Natural killer cell (primary cell): Measurements from ENCODE around the gene MPV17L2. TPM values are rescaled to one million over a fixed set of nuclear protein-coding genes. Genes with fewer than 3 reads are reported as not detected.

Source experiments
- ATAC-seq, 3 donors: fragments of 150-1000 bp in 2 of 3; fragments of 200-7000 bp in 1 of 3; cut with Tn5 transposase; 1 replicate in 1 of 3; 2 replicates in 2 of 3; pipeline ENCODE4 v1.10.0; 2021; ENCODE audit warnings: mild to moderate bottlenecking in 2 of 3, moderate library complexity in 2 of 3
- DNase-seq, 2 donors: peaks; one replicate each; pipeline versions ENCODE4 v3.0.0 to v3.0.0-alpha.2; 2013 to 2021; ENCODE audit warnings: mixed read lengths in 1 of 2
- H3K27ac ChIP-seq: one replicate; pipeline ENCODE4 v1.5.1; 2013; ENCODE audit warnings: mild to moderate bottlenecking, low read length
- H3K27me3 ChIP-seq: one replicate; pipeline ENCODE4 v1.6.1; 2013; ENCODE audit warnings: low read length; ENCODE audit not compliant: control insufficient read depth, insufficient read depth
- H3K36me3 ChIP-seq: one replicate; pipeline ENCODE4 v1.6.1; 2013; ENCODE audit warnings: low read length; ENCODE audit not compliant: control insufficient read depth, insufficient read depth
- H3K4me1 ChIP-seq: one replicate; pipeline ENCODE4 v1.6.1; 2013; ENCODE audit warnings: low read length; ENCODE audit not compliant: control insufficient read depth, insufficient read depth
- H3K4me3 ChIP-seq: one replicate; pipeline ENCODE4 v1.5.1; 2013; ENCODE audit warnings: low read length
- H3K9me3 ChIP-seq: one replicate; pipeline ENCODE4 v1.6.1; 2013; ENCODE audit warnings: low read length; ENCODE audit not compliant: control insufficient read depth, insufficient read depth
- H3K27ac Mint-ChIP-seq, 2 donors: one replicate each; pipeline ENCODE4 v1.8.0; 2022; ENCODE audit warnings: mild to moderate bottlenecking in 2 of 2, mixed read lengths in 2 of 2, moderate library complexity in 1 of 2
- H3K27me3 Mint-ChIP-seq, 2 donors: one replicate each; pipeline ENCODE4 v1.8.0; 2022; ENCODE audit warnings: low read depth in 2 of 2, mixed read lengths in 2 of 2
- H3K36me3 Mint-ChIP-seq: one replicate; pipeline ENCODE4 v1.8.0; 2022; ENCODE audit warnings: mixed read lengths
- H3K4me1 Mint-ChIP-seq, 2 donors: one replicate each; pipeline ENCODE4 v1.8.0; 2022; ENCODE audit warnings: mixed read lengths in 2 of 2
- H3K4me3 Mint-ChIP-seq: one replicate; pipeline ENCODE4 v1.8.0; 2022; ENCODE audit warnings: mild to moderate bottlenecking, moderate library complexity, mixed read lengths
- H3K9me3 Mint-ChIP-seq, 2 donors: one replicate each; pipeline ENCODE4 v1.8.0; 2022; ENCODE audit warnings: mixed read lengths in 2 of 2
- CTCF ChIP-seq: fragments of 200-600 bp; IDR thresholded peaks from one replicate; pipeline ENCODE4 v1.8.0; 2022; ENCODE audit warnings: antibody characterized with exemption
- WGBS: methylation state at CpG from one replicate; pipeline ENCODE4 v1.1.7; 2013; ENCODE audit warnings: missing lambda C conversion rate; ENCODE audit not compliant: insufficient coverage; 5-methylcytosine and 5-hydroxymethylcytosine counted together
- intact Hi-C: fragments of 100-400 bp; cut with micrococcal nuclease; formaldehyde crosslinking; loops from one replicate; pipeline ENCODE4 v1.14.2; 2022
- total RNA-seq, 4 donors: library from RNA; stranded (reverse); fragments of 120-200 nt in 1 of 4; gene quantifications; one replicate each; pipeline versions ENCODE4 v1.2.3 to v1.2.4, GENCODE V29; 2013 to 2022

Gene MPV17L2
- total RNA-seq, 3 donors from 2014 or later (not counting 1 experiment from before 2014, with no cell fraction given) = 4.1 to 5.6 (median 4.5) TPM

GRCh38 chr19:18229915-18230314 is 36.9 kb downstream of the MPV17L2 start:
- Mint-ChIP-seq H3K4me3 (no peak overlapping the region), H3K27me3 (peaks cover 48 to 63% of the 10 kb centered on the region in 2 donors), H3K9me3 (peaks cover 0 to 3% of the 10 kb centered on the region in 2 donors), H3K4me1 (peaks cover 0 to 12% of the 10 kb centered on the region in 2 donors), H3K27ac (no peak overlapping the region), H3K36me3 (no peaks in the 10 kb centered on the region)
- Histone ChIP-seq H3K27me3 (peaks cover 43% of the 10 kb centered on the region), H3K9me3 (peaks cover 10% of the 10 kb centered on the region), H3K4me3 (no peak overlapping the region), H3K4me1 (peaks cover 12% of the 10 kb centered on the region), H3K27ac (no peak overlapping the region), H3K36me3 (no peaks in the 10 kb centered on the region)
- ATAC-seq = no peak
- intact Hi-C loops = no loop called here
- WGBS = 87% methylated on average over 4 of the region's 4 CpGs
- no peak for TF ChIP-seq CTCF
- DNase-seq = no peak

- no peak overlapping the region for H3K4me3 ChIP-seq
- peaks cover 10% of the 10 kb centered on the region for H3K9me3 ChIP-seq
- H3K4me1 ChIP-seq = peaks cover 6% of the 10 kb centered on the region
- peaks cover 55 to 59% of the 10 kb centered on the region in 2 donors for H3K27me3 Mint-ChIP-seq
- no peak overlapping the region for H3K4me3 Mint-ChIP-seq
- WGBS = 43% methylated on average over 18 of the region's 18 CpGs
- DNase-seq (no peak), ATAC-seq (no peak)
- no peak overlapping the region for H3K27ac Mint-ChIP-seq
- no peaks in the 10 kb centered on the region for H3K36me3 ChIP-seq
- TF ChIP-seq CTCF = no peak
- peaks cover 32% of the 10 kb centered on the region for H3K27me3 ChIP-seq
- H3K4me1 Mint-ChIP-seq = peaks cover 0 to 12% of the 10 kb centered on the region in 2 donors
- no peak overlapping the region for H3K27ac ChIP-seq
- intact Hi-C loops = no loop called here
- no peaks in the 10 kb centered on the region for H3K36me3 Mint-ChIP-seq
- H3K9me3 Mint-ChIP-seq = peaks cover 0 to 3% of the 10 kb centered on the region in 2 donors
Measured at GRCh38 chr19:18230941-18231734, 38.1 kb downstream of the MPV17L2 start.

GRCh38 chr19:18231775-18232174 is 38.8 kb downstream of the MPV17L2 start:
- peaks cover 28% of the 10 kb centered on the region for H3K27me3 ChIP-seq
- H3K36me3 ChIP-seq = no peaks in the 10 kb centered on the region
- no peak overlapping the region for H3K27ac ChIP-seq
- H3K36me3 Mint-ChIP-seq = no peaks in the 10 kb centered on the region
- H3K4me1 ChIP-seq = peaks cover 6% of the 10 kb centered on the region
- peaks cover 53 to 62% of the 10 kb centered on the region in 2 donors for H3K27me3 Mint-ChIP-seq
- peaks cover 0 to 12% of the 10 kb centered on the region in 2 donors for H3K4me1 Mint-ChIP-seq
- H3K27ac Mint-ChIP-seq = no peak overlapping the region
- H3K9me3 ChIP-seq = peaks cover 10% of the 10 kb centered on the region
- DNase-seq = no peak
- 72% methylated on average over 1 of the region's 4 CpGs for WGBS
- intact Hi-C loops = no loop called here
- no peak for TF ChIP-seq CTCF
- no peak overlapping the region for H3K4me3 ChIP-seq
- no peak overlapping the region for H3K4me3 Mint-ChIP-seq
- peaks cover 0 to 3% of the 10 kb centered on the region in 2 donors for H3K9me3 Mint-ChIP-seq
- no peak for ATAC-seq
